HG03066 (cell line): ENCODE measurements around the gene SLC1A5.
"Not testable (repeated sequence)": the region's sequence is repeated elsewhere in the genome, so short reads cannot be mapped to it uniquely, and the experiment has no call there.

ENCODE experiments used
- ATAC-seq: cut with Tn5 transposase; IDR thresholded peaks from one replicate; pipeline ENCODE4 v1.9.1; 2021; ENCODE audit warnings: low read depth; ENCODE audit not compliant: unreplicated experiment

SLC1A5 gene

DNA sequence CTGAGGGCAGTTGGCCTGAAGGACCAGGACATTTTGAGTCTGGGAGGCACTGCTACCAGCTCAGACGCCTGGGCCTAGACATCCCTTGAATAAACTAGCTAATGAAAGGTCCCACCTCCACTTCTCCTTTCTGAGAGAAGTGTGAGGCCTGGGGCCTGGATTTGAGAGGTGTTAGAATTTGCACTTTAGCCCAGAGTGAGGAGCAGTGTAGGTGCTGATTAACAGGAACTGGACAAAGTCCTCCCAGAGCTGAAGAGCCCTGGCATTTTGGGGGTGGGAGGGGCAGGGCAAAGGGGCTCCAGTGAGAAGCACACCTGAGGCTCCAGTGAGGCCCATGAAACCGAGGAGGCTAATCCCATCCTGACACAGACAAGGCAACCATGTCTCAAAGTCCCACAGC lies 15.2 kb upstream of the SLC1A5 start:
- ATAC-seq = no peak

DNA sequence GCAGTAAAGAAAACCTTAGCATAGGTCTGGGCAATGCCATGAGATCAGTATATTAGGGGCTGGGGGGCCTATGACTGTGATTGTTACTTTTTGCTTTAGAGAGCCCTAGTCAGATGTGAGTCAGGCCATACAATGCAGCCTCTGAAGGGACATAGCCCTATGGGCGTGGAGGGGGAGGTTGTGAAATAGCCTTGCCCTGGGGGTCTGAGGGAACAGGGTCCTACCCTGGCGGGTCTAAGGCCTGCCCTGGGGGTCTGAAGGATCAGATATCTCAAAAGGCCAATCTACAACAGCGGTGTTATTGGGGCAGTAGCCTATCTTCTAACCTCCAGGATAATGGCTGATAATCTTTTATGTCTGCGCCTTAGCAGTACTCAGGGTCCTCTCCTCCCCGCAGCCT lies 13.8 kb upstream of the SLC1A5 start:
- ATAC-seq = no peak

DNA sequence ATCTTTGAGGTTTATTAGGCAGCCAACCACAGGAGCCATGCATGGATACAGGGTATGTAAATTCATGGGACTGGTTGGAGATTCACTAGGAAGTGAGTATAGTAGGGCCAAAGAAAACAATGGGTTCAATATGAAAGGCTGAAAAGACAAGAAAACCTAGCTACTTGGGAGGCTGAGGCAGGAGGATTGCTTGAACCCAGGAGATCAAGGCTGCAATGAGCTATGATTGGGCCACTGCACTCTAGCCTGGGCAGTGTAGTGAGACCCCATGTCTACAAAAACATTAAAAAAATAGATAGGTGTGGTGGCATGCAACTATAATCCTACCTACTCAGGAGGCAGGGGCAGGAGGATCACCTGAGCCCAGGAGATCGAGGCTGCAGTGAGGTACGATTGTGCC lies 10.3 kb upstream of the SLC1A5 start:
- ATAC-seq = no peak

DNA sequence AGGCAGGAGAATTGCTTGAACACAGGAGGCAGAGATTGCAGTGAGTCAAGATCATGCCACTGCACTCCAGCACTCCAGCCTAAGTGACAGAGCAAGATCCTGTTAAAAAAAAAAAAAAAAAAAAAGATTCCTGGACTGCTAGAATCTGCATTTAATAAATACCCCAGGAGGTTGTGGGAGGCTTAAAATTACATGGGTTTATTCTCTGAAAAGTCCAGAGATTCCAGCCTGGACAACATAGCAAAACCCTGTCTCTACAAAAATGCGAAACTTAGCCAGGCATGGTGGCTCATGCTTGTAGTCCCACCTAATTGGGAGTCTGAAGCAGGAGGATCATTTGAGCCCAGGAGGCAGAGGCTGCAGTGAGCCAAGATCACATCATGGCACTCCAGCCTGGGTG lies 9.5 kb upstream of the SLC1A5 start:
- ATAC-seq = no peak

DNA sequence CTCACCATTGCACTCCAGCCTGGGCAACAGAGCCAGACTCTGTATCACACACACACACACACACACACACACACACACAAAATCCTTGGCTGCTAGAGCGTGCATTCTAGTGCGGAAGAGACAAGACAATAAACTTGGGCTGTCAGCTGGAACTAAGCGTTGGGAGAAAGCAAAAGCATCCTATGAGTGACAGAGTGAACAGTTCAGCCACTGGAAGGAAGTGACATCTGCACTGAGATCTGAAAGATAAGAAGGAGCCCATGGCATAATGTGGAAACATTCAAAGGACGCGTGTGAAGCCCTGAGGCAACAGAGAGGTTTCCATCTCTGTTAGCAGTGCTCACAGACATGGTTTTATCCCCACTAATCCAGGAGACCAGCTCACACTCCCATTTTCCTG lies 3.5 kb upstream of the SLC1A5 start:
- no peak for ATAC-seq

DNA sequence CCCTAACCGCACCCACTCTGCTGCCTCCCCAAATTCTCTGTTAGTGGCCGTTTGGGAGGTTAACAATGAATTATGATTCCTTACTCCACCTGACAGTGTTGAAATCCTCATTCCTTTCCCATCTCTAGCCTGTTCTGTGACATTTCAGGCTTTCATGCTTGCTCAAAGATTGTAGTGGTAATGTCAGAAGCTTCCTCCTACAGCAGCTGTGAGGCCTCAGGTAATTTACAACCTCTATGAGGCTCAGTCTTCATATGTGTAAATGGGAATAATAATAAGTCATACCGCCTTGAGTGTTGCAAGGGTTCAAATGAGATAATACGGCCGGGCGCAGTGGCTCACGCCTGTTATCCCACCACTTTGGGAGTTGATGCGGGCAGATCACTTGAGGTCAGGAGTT lies 977 bp upstream of the SLC1A5 start:
- no peak for ATAC-seq

DNA sequence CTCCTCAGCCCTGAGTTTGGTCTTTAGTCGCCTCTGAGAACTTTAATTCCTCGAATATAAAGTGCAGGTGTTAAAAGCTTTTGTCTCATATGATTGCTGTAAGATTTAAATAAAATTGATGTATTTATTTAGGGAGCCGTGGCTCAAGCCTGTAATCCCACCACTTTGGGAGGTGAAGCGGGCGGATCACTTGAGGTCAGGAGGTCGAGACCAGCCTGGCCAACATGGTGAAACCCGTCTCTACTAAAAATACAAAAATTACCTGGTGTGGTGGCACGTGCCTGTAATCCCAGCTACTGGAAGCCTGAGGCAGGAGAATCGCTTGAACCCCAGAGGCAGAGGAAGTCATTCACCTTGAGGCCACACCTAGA lies 559 bp upstream of the SLC1A5 start:
- ATAC-seq = no peak

DNA sequence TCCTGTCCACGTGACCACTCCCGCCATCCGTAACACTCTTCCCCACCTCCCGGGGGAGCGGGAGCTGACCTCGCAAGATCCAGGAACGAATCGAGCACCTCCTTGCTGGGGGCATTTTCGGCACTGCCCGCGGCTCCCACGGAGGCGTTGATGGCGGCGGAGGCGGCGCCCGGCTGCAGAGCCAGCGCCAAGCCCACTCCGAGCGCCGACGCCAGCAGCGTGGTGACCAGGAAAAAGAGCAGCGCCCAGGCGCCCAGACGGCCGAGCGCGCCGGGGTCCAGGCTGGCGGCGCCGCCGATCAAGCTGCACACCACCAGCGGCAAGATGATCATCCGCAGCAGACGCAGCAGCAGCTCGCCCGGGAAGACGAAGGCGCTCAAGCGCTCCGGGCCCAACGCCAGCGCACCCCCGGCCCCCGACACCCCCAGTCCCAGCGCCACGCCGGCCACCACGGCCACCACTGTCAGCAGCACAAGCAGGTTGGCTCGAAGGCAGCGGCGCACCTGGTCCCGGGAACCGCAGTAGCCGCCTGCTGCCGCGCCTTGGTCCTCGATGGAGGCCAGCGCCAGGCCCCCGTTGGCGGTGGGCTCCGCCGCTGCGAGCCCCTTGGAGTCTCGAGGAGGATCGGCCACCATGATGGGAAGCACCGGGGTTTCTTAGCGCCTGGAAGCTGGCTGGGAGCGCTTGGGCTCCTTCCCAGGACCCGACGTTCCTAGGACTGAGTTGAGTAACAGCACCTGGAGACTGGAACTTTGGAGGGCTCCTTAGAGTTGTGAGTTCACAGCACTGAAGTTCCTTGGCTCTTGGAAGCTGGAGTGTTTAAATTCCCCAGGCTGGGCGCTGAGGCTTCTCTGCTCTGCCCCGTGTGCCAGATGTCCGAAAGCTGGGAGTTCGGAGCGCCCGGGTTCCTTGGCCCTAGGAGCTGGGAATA lies 798 bp downstream of the SLC1A5 start:
- ATAC-seq = no peak

DNA sequence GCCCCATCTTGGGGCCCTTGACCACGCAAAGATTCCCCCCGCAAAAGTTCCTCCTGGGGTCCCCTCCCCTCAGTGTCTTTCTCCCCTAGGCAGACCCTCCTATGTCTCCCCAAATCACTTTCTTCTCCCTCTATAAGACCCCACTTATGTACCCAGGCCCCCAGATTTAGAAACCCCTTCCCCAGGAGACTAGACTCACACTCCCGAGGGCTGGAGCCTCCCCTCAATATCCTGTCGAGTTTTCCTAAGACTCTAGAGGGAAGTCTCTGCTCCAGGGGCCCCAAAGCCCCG lies 1.4 kb downstream of the SLC1A5 start:
- no peak for ATAC-seq

DNA sequence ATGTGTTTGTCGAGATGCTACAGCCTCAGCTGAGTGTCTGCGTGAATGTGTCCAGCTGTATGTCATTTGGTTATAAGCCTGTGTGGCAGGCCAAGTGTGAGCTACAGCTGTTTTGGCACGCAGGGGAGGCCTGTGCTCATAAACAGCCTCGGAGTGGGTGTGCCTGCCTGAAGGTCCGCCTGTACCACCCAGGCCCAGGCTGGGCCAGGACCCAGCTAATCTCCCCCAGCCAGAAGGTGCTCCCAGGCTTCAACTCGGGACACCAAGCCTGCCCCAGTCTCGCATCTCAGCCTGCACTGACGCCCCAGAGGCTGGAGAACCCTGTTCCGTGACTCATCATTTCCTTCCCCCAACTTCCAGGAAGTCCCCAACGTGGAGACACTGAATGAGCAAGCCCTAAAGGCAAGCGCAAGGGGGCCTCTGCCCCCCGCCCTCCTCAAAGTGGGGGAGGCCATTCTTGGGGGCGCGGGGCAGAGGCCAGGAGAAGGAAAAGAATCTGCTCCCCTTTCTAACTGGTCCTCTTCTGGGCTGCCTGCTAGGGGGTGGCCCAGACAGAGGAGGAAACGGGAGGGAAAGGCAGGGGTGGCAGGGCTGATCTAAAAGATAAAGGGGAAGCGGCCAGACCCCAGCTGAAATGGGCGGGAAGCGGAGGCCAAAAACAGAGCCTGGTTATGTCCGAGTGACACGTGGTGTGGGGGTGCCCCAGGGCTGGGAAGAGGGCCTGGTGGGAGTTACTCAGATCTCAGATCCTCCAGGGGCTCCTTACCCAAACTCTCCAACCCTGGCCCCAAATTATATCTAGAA lies 2.0 kb downstream of the SLC1A5 start:
- no peak for ATAC-seq

DNA sequence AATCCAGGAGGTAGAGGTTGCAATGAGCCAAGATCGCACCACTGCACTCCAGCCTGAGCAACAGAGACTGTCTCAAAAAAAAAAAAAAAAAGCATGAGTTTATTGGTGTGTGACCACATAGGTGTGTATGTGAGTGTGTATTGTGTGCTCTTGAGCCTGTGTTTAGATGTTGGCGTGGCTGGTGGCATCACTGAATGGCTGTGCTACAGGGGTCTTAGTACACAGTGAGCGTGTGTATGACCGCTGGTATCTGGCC lies 2.5 kb downstream of the SLC1A5 start:
- no peak for ATAC-seq

DNA sequence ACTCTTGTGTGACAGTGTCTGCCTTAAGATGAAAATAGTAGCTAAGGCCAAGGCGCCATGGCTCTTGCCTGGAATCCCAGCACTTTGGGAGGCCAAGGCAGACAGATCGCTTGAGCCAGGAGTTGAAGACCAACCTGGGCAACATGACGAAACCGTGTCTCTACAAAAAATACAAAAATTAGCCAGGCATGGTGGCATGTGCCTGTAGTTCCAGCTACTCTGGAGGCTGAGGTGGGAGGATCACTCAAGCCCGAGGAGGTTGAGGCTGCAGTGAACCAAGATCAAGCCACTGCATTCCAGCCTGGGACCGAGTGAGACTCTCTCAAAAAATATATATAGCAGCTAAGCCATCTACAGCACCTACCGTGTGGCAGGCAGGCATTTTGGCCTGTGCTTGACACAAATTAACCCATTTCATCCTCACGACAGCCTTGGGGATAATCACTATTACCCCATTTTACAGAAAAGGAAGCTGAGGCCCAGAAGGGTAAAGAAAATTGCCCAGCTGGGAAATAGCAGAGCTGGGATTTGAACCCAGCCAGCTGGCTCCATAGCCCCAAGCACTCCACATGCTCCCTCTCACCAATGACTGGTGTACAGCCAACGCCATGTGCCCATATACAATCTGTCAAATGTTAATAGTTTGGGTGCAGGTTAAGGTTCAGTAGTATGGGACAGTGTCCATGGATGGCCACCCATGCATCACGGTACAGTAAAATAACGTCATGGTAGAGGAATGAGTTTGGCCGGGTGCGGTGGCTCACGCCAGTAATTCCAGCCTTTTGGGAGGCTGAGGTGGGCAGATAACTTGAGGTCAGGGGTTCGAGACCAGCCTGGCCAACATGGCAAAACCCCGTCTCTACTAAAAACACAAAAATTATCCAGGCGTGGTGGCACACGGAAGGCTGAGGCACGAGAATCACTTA lies 3.1 kb downstream of the SLC1A5 start:
- no peak for ATAC-seq

DNA sequence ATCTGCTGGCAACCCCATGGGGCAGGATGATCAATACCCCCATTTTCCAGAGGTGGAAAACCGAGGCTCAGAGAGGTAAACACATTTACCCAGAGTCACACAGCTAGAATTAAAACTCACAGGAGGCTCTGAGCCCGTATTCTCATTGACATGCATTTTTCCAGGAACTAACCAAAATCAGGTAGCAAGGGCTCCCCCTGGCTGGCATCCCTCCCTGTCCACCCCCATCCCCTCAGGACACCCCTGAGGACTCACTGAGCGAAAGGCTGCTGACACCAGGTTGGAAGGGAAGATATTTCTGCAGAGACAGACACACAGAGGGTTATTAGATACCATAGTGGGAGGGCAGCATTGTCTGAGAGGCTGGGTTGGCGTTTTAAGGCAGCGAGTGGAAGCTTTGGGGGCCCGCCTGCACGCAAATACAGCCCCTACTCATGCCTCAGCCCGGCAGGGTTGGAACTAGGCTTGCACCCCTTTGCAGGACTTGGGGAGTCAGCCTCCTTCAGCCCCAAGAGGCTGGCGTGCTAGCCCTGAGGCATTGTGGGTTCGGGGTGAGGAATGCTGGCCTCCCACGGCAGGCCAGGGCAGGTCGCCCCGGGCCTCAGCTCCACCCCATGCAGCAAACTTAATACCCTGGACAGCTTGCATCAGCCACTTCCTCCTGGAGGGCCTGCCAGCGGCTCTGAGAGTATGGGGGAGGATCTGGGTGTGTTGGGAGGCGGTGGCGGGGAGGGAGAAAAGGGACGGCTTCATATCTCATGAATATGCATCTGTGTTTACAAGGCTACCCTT lies 3.9 kb downstream of the SLC1A5 start:
- peak; percentile 42 for ATAC-seq

DNA sequence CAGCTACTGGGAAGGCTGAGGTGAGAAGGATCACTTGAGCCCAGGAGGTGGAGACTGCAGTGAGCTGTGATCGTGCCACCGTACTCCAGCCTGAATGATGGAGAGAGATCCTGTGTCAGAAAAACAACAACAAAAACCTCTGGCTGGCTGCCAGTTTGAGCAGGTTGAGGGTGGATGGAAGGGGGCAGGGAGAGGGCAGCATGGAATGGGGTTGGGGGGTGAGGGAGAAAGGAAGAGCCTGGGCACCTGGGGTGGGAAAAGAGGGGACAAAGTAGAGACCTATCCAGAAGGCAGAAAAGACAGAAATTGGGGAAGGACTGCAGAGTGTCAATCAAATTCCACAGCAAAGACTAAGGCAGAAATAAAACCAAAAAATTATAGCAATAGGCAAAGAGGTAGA lies 4.7 kb downstream of the SLC1A5 start:
- no peak for ATAC-seq

DNA sequence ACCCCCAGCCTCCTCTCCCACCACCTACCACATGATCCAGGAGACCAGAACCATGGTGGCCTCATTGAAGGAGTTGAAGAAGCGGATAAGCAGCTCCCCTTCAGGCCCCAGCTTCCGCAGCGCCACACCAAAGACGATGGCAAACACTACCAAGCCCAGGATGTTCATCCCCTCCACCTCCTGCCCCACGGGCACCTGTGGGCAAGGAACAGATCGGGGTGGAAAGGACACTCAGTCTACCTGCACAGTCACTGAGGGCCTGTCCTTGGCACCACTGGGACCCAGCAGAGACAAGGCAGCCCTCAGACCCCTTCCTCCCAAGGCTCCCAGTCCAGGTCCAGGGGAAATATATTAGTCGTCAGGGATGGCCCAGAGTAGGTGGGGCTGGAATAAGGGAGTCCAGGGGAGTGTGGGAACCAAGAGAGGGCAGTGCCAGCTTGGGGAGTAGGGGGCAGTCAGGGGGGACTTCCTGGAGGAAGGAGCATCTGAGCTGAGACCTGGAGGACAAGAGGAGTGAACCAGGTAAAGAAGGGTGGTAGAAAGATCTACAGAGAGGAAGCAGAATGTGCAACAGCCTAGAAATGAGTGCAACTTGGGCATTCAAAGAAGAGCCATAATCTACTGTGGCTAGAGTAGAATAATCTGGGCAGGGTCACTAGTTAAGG lies 5.9 kb downstream of the SLC1A5 start:
- no peak for ATAC-seq

DNA sequence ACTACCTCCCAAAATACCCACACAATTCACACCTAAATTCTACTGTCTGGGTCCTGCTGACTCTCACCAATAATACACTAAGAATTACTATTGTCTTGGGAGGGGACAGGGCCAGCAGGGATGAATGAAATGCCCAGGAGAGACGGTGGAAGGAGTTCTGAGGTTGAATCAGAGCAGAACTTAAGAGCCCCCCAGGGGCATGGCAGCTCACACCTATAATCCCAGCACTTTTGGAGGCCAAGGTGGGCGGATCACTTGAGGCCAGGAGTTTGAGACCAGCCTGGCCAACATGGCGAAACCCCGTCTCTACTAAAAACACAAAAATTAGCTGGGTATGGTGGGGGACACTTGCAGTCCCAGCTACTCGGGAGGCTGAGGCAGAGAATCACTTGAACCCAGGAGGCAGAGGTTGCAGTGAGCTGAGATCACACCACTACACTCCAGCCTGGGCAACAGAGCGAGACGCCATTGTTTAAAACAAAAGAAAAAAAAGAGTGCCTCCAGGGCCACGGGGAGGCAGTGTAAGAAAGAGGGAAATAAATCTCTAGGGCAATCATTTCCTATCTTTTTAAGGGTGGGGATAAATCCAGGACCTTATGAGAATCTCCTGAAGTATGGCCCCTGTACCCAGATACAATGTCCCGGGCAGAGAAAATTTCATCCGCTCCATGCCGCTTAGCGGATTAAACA lies 10.3 kb downstream of the SLC1A5 start:
- ATAC-seq = not testable (repeated sequence)

DNA sequence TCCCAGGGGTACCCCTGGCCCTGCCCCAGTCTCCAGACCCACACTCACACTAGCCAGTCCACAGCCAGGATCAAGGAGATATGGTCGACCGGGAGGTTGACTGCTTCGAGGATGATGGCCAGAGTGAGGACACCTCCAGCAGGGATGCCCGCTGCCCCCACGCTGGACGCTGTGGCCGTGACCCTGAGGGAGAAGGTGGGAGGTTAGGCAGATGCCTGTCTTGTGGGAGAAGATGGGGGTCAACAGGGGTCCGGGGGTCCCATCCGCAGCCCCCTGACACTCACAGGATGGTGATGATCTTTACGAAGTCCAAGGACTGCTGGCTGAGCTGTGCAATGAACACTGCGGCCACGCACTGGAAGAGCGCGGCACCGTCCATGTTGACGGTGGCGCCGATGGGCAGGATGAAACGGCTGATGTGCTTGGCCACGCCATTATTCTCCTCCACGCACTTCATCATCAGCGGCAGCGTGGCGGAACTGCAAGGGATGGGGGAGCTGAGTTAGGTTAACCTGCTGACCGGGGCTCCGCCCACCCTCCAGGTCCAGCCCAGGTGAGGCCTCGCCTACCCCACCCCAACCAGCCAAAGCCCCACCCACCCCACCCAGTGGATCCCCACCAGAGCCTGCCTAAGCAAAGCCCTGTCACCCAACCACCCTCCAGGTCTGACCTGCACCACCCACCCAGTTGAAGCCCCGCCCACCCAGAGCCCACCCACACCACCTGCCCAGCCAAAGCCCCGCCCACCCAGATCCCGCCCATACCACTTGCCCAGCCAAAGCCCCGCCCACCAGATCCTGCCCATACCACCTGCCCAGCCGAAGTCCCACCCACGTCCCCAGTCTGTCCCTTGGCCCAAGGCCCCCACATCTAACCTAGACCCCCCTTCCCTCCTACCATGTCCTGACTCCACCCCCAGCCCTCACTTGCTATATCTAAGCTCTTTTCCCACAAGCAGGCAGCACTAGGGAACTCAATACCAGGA lies 11.2 kb downstream of the SLC1A5 start:
- ATAC-seq = no peak

DNA sequence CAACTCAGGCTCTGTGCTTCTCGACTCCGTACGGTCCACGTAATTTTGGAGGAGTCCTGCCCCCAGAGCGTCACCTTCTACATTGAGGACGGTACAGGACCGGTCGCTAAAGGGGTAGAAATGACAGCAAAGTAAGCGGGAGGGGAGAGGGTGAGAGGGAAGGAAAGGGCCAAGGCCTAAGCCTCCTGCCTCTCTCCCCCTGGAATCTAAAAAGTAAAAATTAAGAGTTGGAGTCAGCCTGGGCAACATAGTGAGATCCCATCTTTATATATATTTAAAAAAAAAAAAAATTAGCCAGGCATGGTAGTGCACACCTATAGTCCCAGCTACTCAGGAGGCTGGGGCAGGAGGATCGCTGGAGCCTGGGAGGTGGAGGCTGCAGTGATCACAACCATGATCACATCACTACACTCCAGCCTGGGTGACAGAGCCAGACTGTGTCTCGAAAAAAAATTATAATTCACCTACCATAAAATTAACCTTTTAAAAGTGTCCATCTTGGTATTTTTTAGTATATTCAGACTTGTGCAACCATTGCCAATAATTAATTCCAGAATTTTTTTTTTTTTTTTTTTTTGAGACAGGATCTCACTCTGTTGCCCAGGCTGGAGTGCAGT lies 12.6 kb downstream of the SLC1A5 start:
- ATAC-seq = no peak
